OCI-LY3 (cell line): ENCODE results near the gene PDE3A.

ENCODE experiments used
- H2AFZ ChIP-seq: fragments of 200-600, 300-600 bp; shearing (Covaris generic); 2 replicates; pipeline ENCODE4 v1.6.0; 2014; ENCODE audit warnings: antibody characterized with exemption, low read depth, low read length
- H3K27ac ChIP-seq: fragments of 200-600, 300-600 bp; sonication (generic); 2 replicates; pipeline ENCODE4 v1.5.1; 2014; ENCODE audit warnings: mild to moderate bottlenecking, low read length, moderate library complexity, mixed read lengths
- H3K27me3 ChIP-seq: fragments of 200-600, 300-600 bp; sonication (generic); 2 replicates; pipeline ENCODE4 v1.6.1; 2014; ENCODE audit warnings: low read depth, low read length, mixed read lengths
- H3K36me3 ChIP-seq: fragments of 200-600, 300-600 bp; sonication (generic); replicated peaks from 2 replicates; pipeline ENCODE3; 2014; ENCODE audit warnings: low read depth, low read length, mixed read lengths
- H3K4me1 ChIP-seq: fragments of 300-600, 200-600 bp; sonication (generic); 2 replicates; pipeline ENCODE4 v1.6.1; 2014; ENCODE audit warnings: low read length, mixed read lengths
- H3K4me2 ChIP-seq: fragments of 200-600, 300-600 bp; sonication (generic); 2 replicates; pipeline ENCODE4 v1.6.1; 2014; ENCODE audit warnings: low read length, mixed read lengths
- H3K4me3 ChIP-seq: fragments of 300-600, 200-600 bp; sonication (generic); 2 replicates; pipeline ENCODE4 v1.5.1; 2014; ENCODE audit warnings: antibody characterized with exemption, mild to moderate bottlenecking, low read length, moderate library complexity
- H3K79me2 ChIP-seq: fragments of 300-600, 200-600 bp; shearing (Covaris generic); 2 replicates; pipeline ENCODE4 v1.6.1; 2014; ENCODE audit warnings: mild to moderate bottlenecking, low read length, mixed read lengths
- H3K9ac ChIP-seq: fragments of 300-600, 200-600 bp; shearing (Covaris generic); 2 replicates; pipeline ENCODE4 v1.6.0; 2014; ENCODE audit warnings: mild to moderate bottlenecking, low read length, moderate library complexity
- H3K9me3 ChIP-seq: fragments of 200-600, 300-600 bp; shearing (Covaris generic); 2 replicates; pipeline ENCODE4 v1.6.1; 2014; ENCODE audit warnings: low read length, mixed read lengths; ENCODE audit not compliant: insufficient read depth
- H4K20me1 ChIP-seq: fragments of 200-600, 300-600 bp; sonication (generic); 2 replicates; pipeline ENCODE4 v1.6.1; 2016; ENCODE audit warnings: low read length, mixed read lengths; ENCODE audit not compliant: insufficient read depth
- EZH2phosphoT487 ChIP-seq: fragments of 200-600 bp; shearing (Covaris generic); IDR thresholded peaks from 2 replicates; pipeline ENCODE4 v1.6.1; 2018; ENCODE audit warnings: antibody characterized with exemption, mixed run types, low read depth
- TF ChIP-seq, protein P1 (sequence below): fragments of 200-600, 300-600 bp; sonication (generic); IDR thresholded peaks from 2 replicates; pipeline ENCODE4 v1.5.1; 2014; ENCODE audit warnings: antibody characterized with exemption, low read length, low read depth

PDE3A gene

DNA sequence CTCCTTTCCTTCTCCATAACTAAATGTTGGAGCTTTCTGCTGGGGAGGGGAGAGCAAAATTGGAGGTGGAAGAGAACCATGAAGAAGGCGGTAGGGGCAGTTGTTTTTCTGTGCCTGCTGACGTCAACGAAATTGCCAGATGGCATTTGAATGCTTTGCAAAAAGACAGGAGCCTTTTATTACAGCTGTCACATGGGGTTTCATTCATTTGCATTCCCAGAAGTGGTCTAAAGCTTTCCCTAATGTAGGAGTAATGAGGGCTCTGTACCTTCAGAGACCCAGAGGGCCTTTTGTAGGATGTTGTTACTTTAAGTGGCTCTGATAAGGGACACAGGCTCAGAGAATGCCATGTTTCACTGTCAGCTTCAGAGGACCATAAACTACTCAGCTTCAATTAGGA lies 219.7 kb downstream of the PDE3A start:
- TF ChIP-seq, protein P1, sequence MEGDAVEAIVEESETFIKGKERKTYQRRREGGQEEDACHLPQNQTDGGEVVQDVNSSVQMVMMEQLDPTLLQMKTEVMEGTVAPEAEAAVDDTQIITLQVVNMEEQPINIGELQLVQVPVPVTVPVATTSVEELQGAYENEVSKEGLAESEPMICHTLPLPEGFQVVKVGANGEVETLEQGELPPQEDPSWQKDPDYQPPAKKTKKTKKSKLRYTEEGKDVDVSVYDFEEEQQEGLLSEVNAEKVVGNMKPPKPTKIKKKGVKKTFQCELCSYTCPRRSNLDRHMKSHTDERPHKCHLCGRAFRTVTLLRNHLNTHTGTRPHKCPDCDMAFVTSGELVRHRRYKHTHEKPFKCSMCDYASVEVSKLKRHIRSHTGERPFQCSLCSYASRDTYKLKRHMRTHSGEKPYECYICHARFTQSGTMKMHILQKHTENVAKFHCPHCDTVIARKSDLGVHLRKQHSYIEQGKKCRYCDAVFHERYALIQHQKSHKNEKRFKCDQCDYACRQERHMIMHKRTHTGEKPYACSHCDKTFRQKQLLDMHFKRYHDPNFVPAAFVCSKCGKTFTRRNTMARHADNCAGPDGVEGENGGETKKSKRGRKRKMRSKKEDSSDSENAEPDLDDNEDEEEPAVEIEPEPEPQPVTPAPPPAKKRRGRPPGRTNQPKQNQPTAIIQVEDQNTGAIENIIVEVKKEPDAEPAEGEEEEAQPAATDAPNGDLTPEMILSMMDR, result no peak
- no peak for TF ChIP-seq EZH2phosphoT487
- Histone ChIP-seq H3K36me3 (no peaks in the 10 kb centered on the region), H3K4me1 (peaks cover 9% of the 10 kb centered on the region), H4K20me1 (no peaks in the 10 kb centered on the region), H3K27me3 (peaks cover 23% of the 10 kb centered on the region), H3K9ac (no peak overlapping the region), H3K9me3 (no peaks in the 10 kb centered on the region), H3K27ac (no peak overlapping the region), H2AFZ (no peak overlapping the region), H3K4me2 (no peak overlapping the region), H3K79me2 (no peaks in the 10 kb centered on the region), H3K4me3 (no peak overlapping the region)

DNA sequence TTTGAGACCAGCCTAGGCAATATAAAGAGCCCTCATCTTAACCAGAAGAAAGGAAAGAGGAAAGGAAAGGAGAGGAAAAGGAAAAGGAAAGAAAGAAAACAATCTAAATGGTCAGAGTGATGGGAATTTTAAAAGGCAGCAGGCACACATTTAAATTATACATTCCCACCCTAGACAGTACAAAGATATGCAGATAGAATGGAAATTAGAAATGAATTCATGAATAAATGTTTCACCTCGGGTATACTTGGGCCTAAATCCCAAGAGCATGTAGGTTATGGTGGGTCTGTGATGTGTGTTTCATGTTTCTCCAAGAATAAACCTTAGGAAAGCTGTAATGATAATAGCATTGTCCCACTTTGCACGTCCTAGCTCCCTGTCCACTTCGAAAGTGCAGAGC lies 222.2 kb downstream of the PDE3A start:
- H2AFZ ChIP-seq, result no peak overlapping the region
- no peaks in the 10 kb centered on the region for H4K20me1 ChIP-seq
- H3K4me1 ChIP-seq, result no peaks in the 10 kb centered on the region
- H3K36me3 ChIP-seq, result no peaks in the 10 kb centered on the region
- H3K27ac ChIP-seq, result no peak overlapping the region
- no peak overlapping the region for H3K4me2 ChIP-seq
- H3K9ac ChIP-seq, result no peak overlapping the region
- H3K9me3 ChIP-seq, result no peaks in the 10 kb centered on the region
- TF ChIP-seq, protein P1, result no peak
- no peak for TF ChIP-seq EZH2phosphoT487
- peaks cover 19% of the 10 kb centered on the region for H3K27me3 ChIP-seq
- H3K79me2 ChIP-seq, result no peaks in the 10 kb centered on the region
- H3K4me3 ChIP-seq, result no peak overlapping the region

DNA sequence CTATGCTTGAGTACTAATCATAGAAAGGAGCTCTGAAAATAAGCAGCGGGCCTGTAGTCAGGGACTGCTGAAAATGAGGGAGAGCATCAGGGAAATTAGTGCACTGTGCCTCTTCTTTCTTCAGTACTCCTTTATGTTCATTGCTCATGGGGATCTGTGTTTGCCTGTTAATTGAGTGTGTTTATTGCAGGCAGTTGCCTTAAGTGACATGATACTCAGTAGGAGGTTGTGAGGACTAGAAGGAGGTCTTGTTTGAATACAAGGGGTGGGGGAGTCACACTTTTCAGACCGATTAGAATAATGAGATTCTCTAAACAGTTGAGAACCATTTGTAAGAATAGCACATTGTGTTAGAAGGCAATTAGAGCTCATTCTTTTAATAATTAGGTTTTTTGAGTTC lies 224.2 kb downstream of the PDE3A start:
- Histone ChIP-seq H3K4me1 (no peaks in the 10 kb centered on the region), H3K27ac (no peak overlapping the region)

DNA sequence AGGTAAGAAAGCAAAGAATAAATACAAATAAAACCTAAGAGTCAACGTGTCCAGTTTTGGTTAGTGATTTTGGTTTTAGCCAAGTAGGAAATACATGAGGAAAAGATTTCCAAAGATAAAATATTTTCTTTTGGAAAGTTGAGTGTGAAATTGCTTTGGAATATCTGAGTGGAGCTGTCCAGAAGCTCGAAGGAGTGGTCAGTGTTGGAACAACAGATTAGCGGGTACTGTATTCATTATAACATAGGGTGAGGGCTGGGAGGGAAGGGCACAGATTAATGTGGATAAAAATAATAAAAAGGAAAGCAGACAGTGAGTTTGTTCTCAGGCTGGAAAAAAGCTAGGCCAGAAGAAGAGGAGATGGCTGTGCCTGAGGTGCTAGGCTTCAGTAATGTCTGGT lies 225.3 kb downstream of the PDE3A start:
- H3K9me3 ChIP-seq, result no peaks in the 10 kb centered on the region
- no peak overlapping the region for H3K4me3 ChIP-seq
- TF ChIP-seq, protein P1, result no peak
- TF ChIP-seq EZH2phosphoT487, result no peak
- H3K27ac ChIP-seq, result no peak overlapping the region
- H3K9ac ChIP-seq, result no peak overlapping the region
- no peak overlapping the region for H3K4me2 ChIP-seq
- H3K27me3 ChIP-seq, result peaks cover 8% of the 10 kb centered on the region; the same call in 1 of the 2 replicates
- no peaks in the 10 kb centered on the region for H4K20me1 ChIP-seq
- no peak overlapping the region for H2AFZ ChIP-seq
- H3K79me2 ChIP-seq, result no peaks in the 10 kb centered on the region
- no peaks in the 10 kb centered on the region for H3K4me1 ChIP-seq
- no peaks in the 10 kb centered on the region for H3K36me3 ChIP-seq

More for the DNA sequence above, 224.2 kb downstream of the PDE3A start:
- Histone ChIP-seq H3K9me3 (no peaks in the 10 kb centered on the region), H3K36me3 (no peaks in the 10 kb centered on the region), H2AFZ (no peak overlapping the region), H3K4me3 (no peak overlapping the region), H4K20me1 (no peaks in the 10 kb centered on the region), H3K4me2 (no peak overlapping the region), H3K79me2 (no peaks in the 10 kb centered on the region), H3K27me3 (peaks cover 15% of the 10 kb centered on the region; the same call in 1 of the 2 replicates), H3K9ac (no peak overlapping the region)
- TF ChIP-seq, protein P1, result no peak
- TF ChIP-seq EZH2phosphoT487, result no peak
